Mucosa of descending colon (tissue), 3 donors: ENCODE data around the gene SYNJ2BP. TPM values are rescaled to one million over a fixed set of nuclear protein-coding genes. Genes with fewer than 3 reads are reported as not detected.

Experiments
- ATAC-seq: fragments of 200-7000 bp; cut with Tn5 transposase; one replicate; pipeline ENCODE4 v1.9.1; 2020; ENCODE audit warnings: mild to moderate bottlenecking, moderate library complexity
- DNase-seq, 3 donors: peaks; one replicate each; pipeline ENCODE4 v3.0.0-alpha.2; 2020
- H3K36me3 ChIP-seq: fragments of 200-600 bp; one replicate; pipeline ENCODE4 v1.8.0; 2021; ENCODE audit warnings: low read depth, mild to moderate bottlenecking
- H3K4me1 ChIP-seq: fragments of 200-600 bp; one replicate; pipeline ENCODE4 v1.8.0; 2021; ENCODE audit warnings: low read depth, mild to moderate bottlenecking
- H3K4me3 ChIP-seq: fragments of 200-600 bp; one replicate; pipeline ENCODE4 v1.8.0; 2021; ENCODE audit warnings: mild to moderate bottlenecking
- H3K9me3 ChIP-seq: fragments of 200-600 bp; one replicate; pipeline ENCODE4 v1.8.0; 2021; ENCODE audit warnings: mild to moderate bottlenecking
- intact Hi-C, 2 donors: fragments of 100-400 bp; cut with DNase I in 1 of 2; cut with micrococcal nuclease in 1 of 2; formaldehyde crosslinking; loops; one replicate each; pipeline versions ENCODE4 v1.11.0 to v1.11.1; 2022; cut with DNase I, micrococcal nuclease
- total RNA-seq, 3 donors: library from RNA; stranded (reverse); fragmentation: NEBNext Ultra II Directional in 2 of 3; extraction: Animal tissue kit (Norgen Biotek cat#: 25700) in 2 of 3; gene quantifications; one replicate each; pipeline versions ENCODE4 v1.2.1 to v1.2.4, GENCODE V29; 2021 to 2023
- TF ChIP-seq, protein P1 (sequence below): fragments of 200-600 bp; IDR thresholded peaks from one replicate; pipeline ENCODE4 v1.8.0; 2022; ENCODE audit warnings: antibody characterized with exemption, mild to moderate bottlenecking
- donor health status: DM: no; HTN: no; CAD: no; lungs with moderate emphysema.
- donor health status: DM: no; HTN: no; CAD: no.
- donor health status: DM: no; HTN: yes; CAD: no.

Gene SYNJ2BP
- total RNA-seq, 3 donors from 2014 or later: 53.7 to 57.9 (median 53.9) TPM

- intact Hi-C loops: no loop called here
- no peak for DNase-seq
- H3K9me3 ChIP-seq: no peaks in the 10 kb centered on the region
- H3K36me3 ChIP-seq: no peaks in the 10 kb centered on the region
- no peaks in the 10 kb centered on the region for H3K4me1 ChIP-seq
- H3K4me3 ChIP-seq: no peak overlapping the region
- ATAC-seq: no peak
- TF ChIP-seq, protein P1, sequence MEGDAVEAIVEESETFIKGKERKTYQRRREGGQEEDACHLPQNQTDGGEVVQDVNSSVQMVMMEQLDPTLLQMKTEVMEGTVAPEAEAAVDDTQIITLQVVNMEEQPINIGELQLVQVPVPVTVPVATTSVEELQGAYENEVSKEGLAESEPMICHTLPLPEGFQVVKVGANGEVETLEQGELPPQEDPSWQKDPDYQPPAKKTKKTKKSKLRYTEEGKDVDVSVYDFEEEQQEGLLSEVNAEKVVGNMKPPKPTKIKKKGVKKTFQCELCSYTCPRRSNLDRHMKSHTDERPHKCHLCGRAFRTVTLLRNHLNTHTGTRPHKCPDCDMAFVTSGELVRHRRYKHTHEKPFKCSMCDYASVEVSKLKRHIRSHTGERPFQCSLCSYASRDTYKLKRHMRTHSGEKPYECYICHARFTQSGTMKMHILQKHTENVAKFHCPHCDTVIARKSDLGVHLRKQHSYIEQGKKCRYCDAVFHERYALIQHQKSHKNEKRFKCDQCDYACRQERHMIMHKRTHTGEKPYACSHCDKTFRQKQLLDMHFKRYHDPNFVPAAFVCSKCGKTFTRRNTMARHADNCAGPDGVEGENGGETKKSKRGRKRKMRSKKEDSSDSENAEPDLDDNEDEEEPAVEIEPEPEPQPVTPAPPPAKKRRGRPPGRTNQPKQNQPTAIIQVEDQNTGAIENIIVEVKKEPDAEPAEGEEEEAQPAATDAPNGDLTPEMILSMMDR: no peak
These were observed 19.1 kb downstream of the SYNJ2BP start for GRCh38 chr14:70397746-70398145.

GRCh38 chr14:70394674-70395306, 22.1 kb downstream of the SYNJ2BP start:
- peaks cover 16% of the 10 kb centered on the region for H3K4me1 ChIP-seq
- intact Hi-C loops: no loop called here
- TF ChIP-seq, protein P1: no peak
- H3K9me3 ChIP-seq: no peaks in the 10 kb centered on the region
- DNase-seq (no peak), ATAC-seq (no peak)
- H3K36me3 ChIP-seq: no peaks in the 10 kb centered on the region
- H3K4me3 ChIP-seq: no peak overlapping the region

- H3K36me3 ChIP-seq: no peaks in the 10 kb centered on the region
- no peak for DNase-seq
- TF ChIP-seq, protein P1: no peak
- peaks cover 16% of the 10 kb centered on the region for H3K4me1 ChIP-seq
- intact Hi-C loops: no loop called here
- no peaks in the 10 kb centered on the region for H3K9me3 ChIP-seq
- H3K4me3 ChIP-seq: no peak overlapping the region
- ATAC-seq: no peak
These were observed 24.2 kb downstream of the SYNJ2BP start for GRCh38 chr14:70392676-70393075.

DNA sequence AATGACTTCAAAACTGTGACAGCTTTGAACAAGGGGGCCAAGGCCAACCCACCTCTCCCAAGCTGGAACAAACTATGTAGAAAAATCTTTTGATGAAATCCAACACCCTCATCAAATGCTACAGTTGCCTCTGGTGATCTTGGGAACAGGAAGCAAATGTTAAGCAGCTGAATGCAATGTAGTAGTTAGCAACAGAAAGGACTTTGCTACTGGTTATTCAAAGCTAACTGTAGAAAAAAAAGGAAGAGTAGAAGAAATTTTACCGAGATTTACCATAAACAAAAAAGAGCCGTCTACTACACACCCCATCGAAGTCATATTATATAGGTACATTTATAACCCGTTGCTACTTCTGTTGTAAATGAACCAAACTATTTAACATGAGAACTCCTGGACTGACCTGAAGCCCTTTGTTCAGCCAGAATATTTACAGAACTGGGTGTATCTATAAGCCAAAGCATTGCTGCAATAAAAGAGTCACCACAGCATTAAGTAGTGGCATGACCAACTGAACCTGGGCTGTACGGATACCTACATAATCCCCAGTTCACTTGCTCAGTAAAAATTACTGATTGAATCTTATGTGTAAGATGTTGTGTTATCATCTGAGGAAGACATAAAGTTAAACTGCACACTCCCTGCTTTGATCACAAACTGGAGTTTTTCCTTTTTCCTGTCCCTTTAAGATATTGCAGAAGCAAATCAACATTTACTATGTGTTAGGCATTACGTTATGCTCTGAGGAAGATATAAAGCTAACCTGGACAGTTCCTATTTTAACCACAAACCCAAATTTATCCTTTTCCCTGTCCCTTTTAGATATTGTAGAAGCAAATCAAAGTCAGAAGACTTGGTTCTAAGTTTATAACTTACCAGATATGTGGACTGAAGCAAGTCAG, 25.1 kb downstream of the SYNJ2BP start:
- TF ChIP-seq, protein P1: no peak
- H3K4me1 ChIP-seq: peaks cover 16% of the 10 kb centered on the region
- intact Hi-C loops: no loop called here
- no peaks in the 10 kb centered on the region for H3K9me3 ChIP-seq
- no peak overlapping the region for H3K4me3 ChIP-seq
- peak in 1 of 3 donors; percentile 13 for DNase-seq
- H3K36me3 ChIP-seq: no peaks in the 10 kb centered on the region
- peak; percentile 98 for ATAC-seq

- intact Hi-C loops: no loop called here
- no peaks in the 10 kb centered on the region for H3K9me3 ChIP-seq
- no peaks in the 10 kb centered on the region for H3K36me3 ChIP-seq
- H3K4me1 ChIP-seq: no peaks in the 10 kb centered on the region
- no peak overlapping the region for H3K4me3 ChIP-seq
- ATAC-seq (no peak), DNase-seq (no peak)
- TF ChIP-seq, protein P1: no peak
These were observed 34.4 kb downstream of the SYNJ2BP start for GRCh38 chr14:70382536-70382935.
